Esophagus squamous epithelium (tissue), 5 donors: ENCODE results near the gene CTLA4. TPM values are rescaled to one million over a fixed set of nuclear protein-coding genes. Genes with fewer than 3 reads are reported as not detected.
"Not testable (repeated sequence)": the region's sequence is repeated elsewhere in the genome, so short reads cannot be mapped to it uniquely, and the experiment has no call there.

ENCODE experiments used
- DNase-seq: peaks from one replicate; lab custom pipeline; 2025; lab: John Stamatoyannopoulos, UW
- H3K27ac ChIP-seq, 4 donors: fragments of 200-600 bp; sonication (generic); one replicate each; pipeline ENCODE4 v1.5.1; 2016 to 2019; ENCODE audit warnings: mild to moderate bottlenecking in 1 of 4
- H3K27me3 ChIP-seq, 4 donors: fragments of 200-600 bp; sonication (generic); 1 replicate in 3 of 4; 2 replicates in 1 of 4; pipeline versions ENCODE4 v1.5.1 to v1.6.0; 2017 to 2021; ENCODE audit warnings: antibody characterized with exemption in 1 of 4
- H3K36me3 ChIP-seq, 3 donors: fragments of 200-600 bp; sonication (generic); one replicate each; pipeline ENCODE4 v1.5.1; 2016 to 2019
- H3K4me1 ChIP-seq, 3 donors: fragments of 200-600 bp; sonication (generic); one replicate each; pipeline ENCODE4 v1.5.1; 2017 to 2019
- H3K4me3 ChIP-seq, 4 donors: fragments of 200-600 bp; sonication (generic); 1 replicate in 3 of 4; 2 replicates in 1 of 4; pipeline ENCODE4 v1.5.1; 2016 to 2019; ENCODE audit warnings: mild to moderate bottlenecking in 2 of 4, moderate library complexity in 1 of 4
- H3K9me3 ChIP-seq, 3 donors: fragments of 200-600 bp; sonication (generic); one replicate each; pipeline ENCODE4 v1.5.1; 2016 to 2019
- CTCF ChIP-seq, 6 experiments: fragments of 450-650 bp in 4 of 6; fragments of 200-600 bp in 2 of 6; sonication (generic) in 2 of 6; IDR thresholded peaks; one replicate each; pipeline ENCODE4 v1.5.1; 2016 to 2019; ENCODE audit warnings: antibody characterized with exemption in 6 of 6, mild to moderate bottlenecking in 4 of 6, moderate library complexity in 4 of 6
- POLR2A ChIP-seq, 4 donors: fragments of 450-650 bp; IDR thresholded peaks; one replicate each; pipeline ENCODE4 v1.6.1; 2017; ENCODE audit warnings: antibody characterized with exemption in 4 of 4, mild to moderate bottlenecking in 4 of 4, moderate library complexity in 3 of 4
- WGBS, 2 donors: methylation state at CpG; one replicate each; pipeline ENCODE4 v1.1.5; 2018; 5-methylcytosine and 5-hydroxymethylcytosine counted together
- intact Hi-C: fragments of 100-400 bp; cut with DNase I; formaldehyde crosslinking; loops from one replicate; pipeline ENCODE4 v1.15.0; 2022
- total RNA-seq, 4 donors: library from RNA; depleted of rRNA; stranded (reverse); fragments of >200 nt; gene quantifications; one replicate each; pipeline ENCODE4 v1.1.0, GENCODE V29; 2016
- donor health status: DM: yes; HTN: yes; CAD: no.

Gene CTLA4
- total RNA-seq, 4 donors from 2014 or later: 0.79 to 6.0 (median 0.99) TPM

DNA sequence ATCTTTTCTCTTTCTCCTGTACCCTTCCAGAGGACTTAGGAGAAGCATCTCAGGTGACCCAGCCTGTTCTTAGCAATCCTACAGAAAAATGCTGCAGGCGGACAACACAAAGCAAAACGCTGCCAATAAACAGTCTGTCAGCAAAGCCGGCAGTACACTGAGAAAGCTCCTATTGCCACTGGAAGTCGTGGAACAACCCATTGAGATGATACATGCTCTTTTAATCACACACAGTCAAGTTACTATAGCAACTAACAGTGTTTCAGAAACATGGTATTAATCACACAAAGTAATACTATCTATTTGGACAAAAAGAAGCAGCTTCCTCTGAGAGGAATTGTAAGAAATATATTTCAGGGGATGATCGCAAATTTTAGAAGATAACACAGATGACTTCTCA lies 10.5 kb downstream of the CTLA4 start:
- 25 to 33% methylated on average over 2 to 5 of the region's 5 CpGs for WGBS, 2 donors

DNA sequence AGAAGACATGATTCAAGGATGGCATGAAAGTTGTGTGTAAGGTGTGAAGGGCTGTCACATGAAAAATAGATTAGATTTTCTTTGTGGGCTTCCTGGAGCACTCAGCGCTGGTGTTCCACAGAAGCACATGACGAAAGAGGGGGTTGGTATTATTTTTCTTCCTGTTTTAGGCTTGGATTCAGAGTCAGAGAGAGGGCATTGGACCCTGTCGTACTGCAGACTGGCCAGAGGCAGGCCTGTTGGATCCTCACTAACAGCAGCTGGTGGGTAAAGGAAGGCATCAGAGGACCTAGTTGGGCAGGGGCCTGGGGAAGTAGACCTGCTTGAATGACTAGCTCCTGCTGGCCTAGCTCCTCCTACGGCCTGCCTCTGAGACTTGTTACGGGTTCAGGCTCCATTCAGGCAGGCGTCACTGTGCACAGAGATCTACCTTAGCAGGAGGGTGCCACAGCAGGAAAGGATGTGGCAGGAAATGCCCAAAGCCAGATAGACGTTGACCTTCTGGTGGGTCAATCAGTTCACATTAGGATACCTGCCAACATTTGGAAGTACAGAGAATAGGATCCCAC lies 13.1 kb downstream of the CTLA4 start:
- TF ChIP-seq POLR2A (IDR thresholded peaks at IDR 0.05): no peak
- TF ChIP-seq CTCF (IDR thresholded peaks at IDR 0.05): no peak
- DNase-seq: no peak
- Histone ChIP-seq H3K4me3 (no peak overlapping the region), H3K27ac (no peak overlapping the region), H3K27me3 (peaks cover 0 to 7% (median 0%) of the 10 kb centered on the region in 4 donors), H3K9me3 (no peaks in the 10 kb centered on the region), H3K36me3 (no peaks in the 10 kb centered on the region), H3K4me1 (peaks cover 0 to 8% (median 0%) of the 10 kb centered on the region in 3 donors)
- intact Hi-C loops: no loop called here
- WGBS, 2 donors: 84 to 94% methylated on average over 5 to 7 of the region's 7 CpGs

More for the DNA sequence above, 10.5 kb downstream of the CTLA4 start:
- Histone ChIP-seq H3K4me1 (peaks cover 0 to 8% (median 0%) of the 10 kb centered on the region in 3 donors), H3K9me3 (no peaks in the 10 kb centered on the region), H3K27ac (no peak overlapping the region), H3K4me3 (no peak overlapping the region), H3K36me3 (no peaks in the 10 kb centered on the region), H3K27me3 (peaks cover 0 to 7% (median 0%) of the 10 kb centered on the region in 4 donors)
- DNase-seq: no peak
- intact Hi-C loops: no loop called here
- TF ChIP-seq CTCF (IDR thresholded peaks at IDR 0.05): no peak

DNA sequence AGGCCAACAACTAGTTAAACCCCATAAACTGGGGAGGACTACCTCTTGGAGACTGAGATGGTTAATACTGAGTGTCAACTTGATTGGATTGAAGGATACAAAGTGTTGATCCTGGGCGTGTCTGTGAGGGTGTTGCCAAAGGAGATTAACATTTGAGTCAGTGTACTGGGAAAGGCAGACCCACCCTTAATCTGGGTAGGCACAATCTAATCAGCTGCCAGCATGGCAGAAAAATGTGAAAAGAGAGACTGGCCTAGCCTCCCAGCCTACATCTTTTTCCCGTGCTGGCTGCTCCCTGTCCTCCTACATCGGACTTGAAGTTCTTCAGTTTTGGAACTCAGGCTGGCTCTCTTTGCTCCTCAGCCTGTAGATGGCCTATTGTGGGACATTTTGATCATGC lies 13.6 kb downstream of the CTLA4 start:
- intact Hi-C loops, H3K36me3 ChIP-seq, H3K9me3 ChIP-seq, H3K4me1 ChIP-seq, H3K27me3 ChIP-seq, H3K27ac ChIP-seq, H3K4me3 ChIP-seq, DNase-seq: not testable (repeated sequence)
- WGBS, 2 donors: 53 to 74% methylated on average over 3 of the region's 3 CpGs

- no peaks in the 10 kb centered on the region for H3K36me3 ChIP-seq
- H3K4me3 ChIP-seq: no peak overlapping the region
- peaks cover 0 to 8% (median 0%) of the 10 kb centered on the region in 3 donors for H3K4me1 ChIP-seq
- H3K9me3 ChIP-seq: no peaks in the 10 kb centered on the region
- no peak overlapping the region for H3K27ac ChIP-seq
- intact Hi-C loops: no loop called here
- no peak for TF ChIP-seq CTCF (IDR thresholded peaks at IDR 0.05)
- TF ChIP-seq POLR2A (IDR thresholded peaks at IDR 0.05): no peak
- peaks cover 0 to 4% (median 0%) of the 10 kb centered on the region in 4 donors for H3K27me3 ChIP-seq
- DNase-seq: no peak
- 60 to 78% methylated on average over 1 of the region's 1 CpG for WGBS, 2 donors
Measured at GRCh38 chr2:203882551-203882950, 15.0 kb downstream of the CTLA4 start.

GRCh38 chr2:203886661-203887151 lies 19.1 kb downstream of the CTLA4 start:
- Histone ChIP-seq H3K4me1 (peaks cover 0 to 2% (median 0%) of the 10 kb centered on the region in 3 donors), H3K9me3 (no peaks in the 10 kb centered on the region), H3K4me3 (no peak overlapping the region), H3K36me3 (no peaks in the 10 kb centered on the region), H3K27me3 (no peaks in the 10 kb centered on the region), H3K27ac (no peak overlapping the region)
- intact Hi-C loops: no loop called here
- no peak for DNase-seq
- WGBS, 2 donors: 69 to 76% methylated on average over 3 of the region's 3 CpGs
- TF ChIP-seq POLR2A (IDR thresholded peaks at IDR 0.05) (no peak), CTCF (IDR thresholded peaks at IDR 0.05) (no peak)
